HEK293 (cell line): Measurements from ENCODE around the gene IBA57.

ENCODE experiments used
- AEBP2 ChIP-seq: fragments of 450-650 bp; formaldehyde crosslinking; IDR thresholded peaks from 2 replicates; pipeline ENCODE4 v1.5.1; 2016; ENCODE audit warnings: missing biosample characterization, missing genetic modification characterization, borderline replicate concordance
- EGR2 ChIP-seq: fragments of 450-650 bp; formaldehyde crosslinking; IDR thresholded peaks from 2 replicates; pipeline ENCODE4 v1.5.1; 2016; ENCODE audit warnings: low read depth, missing biosample characterization, missing genetic modification characterization
- GLIS2 ChIP-seq: fragments of 450-650 bp; formaldehyde crosslinking; IDR thresholded peaks from 2 replicates; pipeline ENCODE4 v1.5.1; 2016; ENCODE audit warnings: missing biosample characterization, missing genetic modification characterization
- KLF8 ChIP-seq: fragments of 450-650 bp; formaldehyde crosslinking; IDR thresholded peaks from 2 replicates; pipeline ENCODE4 v1.5.1; 2016; ENCODE audit warnings: missing biosample characterization, missing genetic modification characterization
- PBX3 ChIP-seq: sonication (generic); formaldehyde crosslinking; IDR thresholded peaks from 2 replicates; pipeline ENCODE4 v1.8.1; 2022; ENCODE audit warnings: mild to moderate bottlenecking, moderate library complexity, missing genetic modification reagents
- REPIN1 ChIP-seq: fragments of 450-650 bp; formaldehyde crosslinking; IDR thresholded peaks from 2 replicates; pipeline ENCODE4 v1.5.1; 2017; ENCODE audit warnings: missing biosample characterization, missing genetic modification characterization, low read depth
- SCRT1 ChIP-seq: fragments of 450-650 bp; formaldehyde crosslinking; IDR thresholded peaks from 2 replicates; pipeline ENCODE4 v1.5.1; 2016; ENCODE audit warnings: missing biosample characterization, missing genetic modification characterization, borderline replicate concordance
- SP2 ChIP-seq: fragments of 450-650 bp; formaldehyde crosslinking; IDR thresholded peaks from 2 replicates; pipeline ENCODE4 v1.5.1; 2016; ENCODE audit warnings: missing biosample characterization, missing genetic modification characterization
- TCF7L2 ChIP-seq: IDR thresholded peaks from 2 replicates; pipeline ENCODE4 v1.6.1; 2011; ENCODE audit warnings: low read depth, mild to moderate bottlenecking, inconsistent platforms, low read length, moderate library complexity, borderline replicate concordance
- ZBTB1 ChIP-seq: fragments of 450-650 bp; formaldehyde crosslinking; IDR thresholded peaks from 2 replicates; pipeline ENCODE4 v1.5.1; 2016; ENCODE audit warnings: missing biosample characterization, missing genetic modification characterization
- ZBTB7A ChIP-seq: fragments of 450-650 bp; formaldehyde crosslinking; IDR thresholded peaks from 2 replicates; pipeline ENCODE4 v1.5.1; 2016; ENCODE audit warnings: low read depth, missing biosample characterization, missing genetic modification characterization
- ZEB2 ChIP-seq: fragments of 450-650 bp; formaldehyde crosslinking; IDR thresholded peaks from 2 replicates; pipeline ENCODE4 v1.5.1; 2016; ENCODE audit warnings: missing biosample characterization, missing genetic modification characterization
- ZIC2 ChIP-seq: fragments of 450-650 bp; formaldehyde crosslinking; IDR thresholded peaks from 2 replicates; pipeline ENCODE4 v1.5.1; 2016; ENCODE audit warnings: missing biosample characterization, missing genetic modification characterization
- ZNF157 ChIP-seq: fragments of 450-650 bp; formaldehyde crosslinking; IDR thresholded peaks from 2 replicates; pipeline ENCODE4 v1.5.1; 2016; ENCODE audit warnings: missing biosample characterization, missing genetic modification characterization
- ZNF19 ChIP-seq: fragments of 450-650 bp; formaldehyde crosslinking; IDR thresholded peaks from 2 replicates; pipeline ENCODE4; 2016; ENCODE audit warnings: missing biosample characterization, missing genetic modification characterization, low read depth
- ZNF223 ChIP-seq: fragments of 450-650 bp; formaldehyde crosslinking; IDR thresholded peaks from 2 replicates; pipeline ENCODE4 v1.5.1; 2016; ENCODE audit warnings: missing biosample characterization, missing genetic modification characterization
- ZNF274 ChIP-seq, 2 experiments: fragments of 200-500 bp in 1 of 2; fragments of 450-650 bp in 1 of 2; sonication (Bioruptor generic) in 1 of 2; formaldehyde crosslinking in 1 of 2; IDR thresholded peaks; 2 replicates each; pipeline versions ENCODE4 v1.5.1 to v1.6.1; 2014 to 2016; ENCODE audit warnings: borderline replicate concordance in 1 of 2, inconsistent platforms in 1 of 2, low read length in 1 of 2, missing biosample characterization in 1 of 2, missing genetic modification characterization in 1 of 2
- ZNF280D ChIP-seq: fragments of 450-650 bp; formaldehyde crosslinking; IDR thresholded peaks from 2 replicates; pipeline ENCODE4 v1.5.1; 2016; ENCODE audit warnings: missing biosample characterization, missing genetic modification characterization
- ZNF292 ChIP-seq: fragments of 450-650 bp; formaldehyde crosslinking; IDR thresholded peaks from 2 replicates; pipeline ENCODE4 v1.5.1; 2016; ENCODE audit warnings: low read depth, missing biosample characterization, missing genetic modification characterization, borderline replicate concordance
- ZNF335 ChIP-seq: fragments of 450-650 bp; formaldehyde crosslinking; conservative IDR thresholded peaks from 2 replicates; pipeline ENCODE4 v1.5.1; 2016; ENCODE audit warnings: missing biosample characterization, missing genetic modification characterization
- ZNF350 ChIP-seq: fragments of 450-650 bp; formaldehyde crosslinking; IDR thresholded peaks from 2 replicates; pipeline ENCODE4 v1.5.0; 2017; ENCODE audit warnings: missing biosample characterization, mild to moderate bottlenecking, missing genetic modification characterization
- ZNF37A ChIP-seq: fragments of 450-650 bp; IDR thresholded peaks from 2 replicates; pipeline ENCODE4 v1.5.1; 2018; ENCODE audit warnings: missing biosample characterization, missing genetic modification characterization
- ZNF391 ChIP-seq: fragments of 450-650 bp; formaldehyde crosslinking; IDR thresholded peaks from 2 replicates; pipeline ENCODE4 v1.5.1; 2016; ENCODE audit warnings: low read depth, missing biosample characterization, missing genetic modification characterization, borderline replicate concordance
- ZNF529 ChIP-seq: fragments of 450-650 bp; formaldehyde crosslinking; IDR thresholded peaks from 2 replicates; pipeline ENCODE4 v1.5.1; 2017; ENCODE audit warnings: missing genetic modification characterization, missing biosample characterization; ENCODE audit not compliant: insufficient replicate concordance
- ZNF544 ChIP-seq: fragments of 450-650 bp; formaldehyde crosslinking; IDR thresholded peaks from 2 replicates; pipeline ENCODE4 v1.5.0; 2017; ENCODE audit warnings: missing biosample characterization, missing genetic modification characterization
- ZNF558 ChIP-seq: fragments of 450-650 bp; formaldehyde crosslinking; IDR thresholded peaks from 2 replicates; pipeline ENCODE4 v1.5.1; 2016; ENCODE audit warnings: missing biosample characterization, missing genetic modification characterization
- ZNF580 ChIP-seq: fragments of 450-650 bp; formaldehyde crosslinking; IDR thresholded peaks from 2 replicates; pipeline ENCODE4 v1.5.1; 2016; ENCODE audit warnings: missing biosample characterization, missing genetic modification characterization
- ZNF600 ChIP-seq: fragments of 450-650 bp; formaldehyde crosslinking; IDR thresholded peaks from 2 replicates; pipeline ENCODE4 v1.5.1; 2016; ENCODE audit warnings: missing biosample characterization, missing genetic modification characterization
- ZNF707 ChIP-seq: fragments of 450-650 bp; formaldehyde crosslinking; IDR thresholded peaks from 2 replicates; pipeline ENCODE4 v1.5.1; 2016; ENCODE audit warnings: missing biosample characterization, missing genetic modification characterization
- ZNF747 ChIP-seq: fragments of 450-650 bp; formaldehyde crosslinking; IDR thresholded peaks from 2 replicates; pipeline ENCODE4 v1.5.1; 2016; ENCODE audit warnings: missing biosample characterization, missing genetic modification characterization
- ZNF830 ChIP-seq: fragments of 450-650 bp; IDR thresholded peaks from 2 replicates; pipeline ENCODE4 v1.5.0; 2018; ENCODE audit warnings: missing biosample characterization, missing genetic modification characterization, low read depth, mild to moderate bottlenecking, moderate library complexity
- ZSCAN4 ChIP-seq: fragments of 450-650 bp; formaldehyde crosslinking; IDR thresholded peaks from 2 replicates; pipeline ENCODE4 v1.5.1; 2017; ENCODE audit warnings: missing biosample characterization, missing genetic modification characterization

Gene IBA57

GRCh38 chr1:228213917-228214808, 48.6 kb downstream of the IBA57 start (continued):
- no peak for TF ChIP-seq ZNF292
- TF ChIP-seq SP2 (tag by site-specific recombination) = peak; percentile 40; the same call in 1 of the 2 replicates
- TF ChIP-seq ZIC2 (tag by site-specific recombination) = no peak
- TF ChIP-seq ZNF274 (IDR thresholded peaks at IDR 0.05; ENCODE audit: low read length) = no peak
- TF ChIP-seq ZNF274 (tag by site-specific recombination; IDR thresholded peaks at IDR 0.05; ENCODE audit: borderline replicate concordance) = no peak
- TF ChIP-seq ZNF223 (tag by site-specific recombination) = no peak
- peak; percentile 9; the same call in 1 of the 2 replicates for TF ChIP-seq GLIS2 (tag by site-specific recombination)
- TF ChIP-seq ZNF280D = no peak
- 0 out of 2 replicates have a peak, but pooled peaks have one; percentile 23 for TF ChIP-seq ZNF157 (tag by site-specific recombination)
- TF ChIP-seq ZNF600 (tag by site-specific recombination) = 0 out of 2 replicates have a peak, but pooled peaks have one; percentile 10
- TF ChIP-seq ZNF37A = no peak
- TF ChIP-seq ZNF335 (tag by site-specific recombination) = no peak
- TF ChIP-seq ZNF747 (tag by site-specific recombination) = no peak
- 0 out of 2 replicates have a peak, but pooled peaks have one; percentile 48 for TF ChIP-seq PBX3 (CRISPR knock-in tag)
- TF ChIP-seq ZNF350 = no peak
- TF ChIP-seq ZNF707 (tag by site-specific recombination) = no peak
- no peak for TF ChIP-seq ZNF580
- TF ChIP-seq REPIN1 = no peak
- no peak for TF ChIP-seq ZSCAN4 (tag by site-specific recombination)
- no peak for TF ChIP-seq KLF8
- no peak for TF ChIP-seq ZNF544
- TF ChIP-seq TCF7L2 = no peak
- no peak for TF ChIP-seq ZNF529 (tag by site-specific recombination)
- peak; percentile 78 for TF ChIP-seq EGR2 (tag by site-specific recombination)
- no peak for TF ChIP-seq SCRT1 (tag by site-specific recombination)
- peak; percentile 42; the same call in 1 of the 2 replicates for TF ChIP-seq ZBTB7A
- TF ChIP-seq ZBTB1 = no peak
- no peak for TF ChIP-seq ZNF391 (tag by site-specific recombination)
- TF ChIP-seq ZNF19 (tag by site-specific recombination) = no peak
- no peak for TF ChIP-seq ZEB2 (tag by site-specific recombination)
- no peak for TF ChIP-seq ZNF830 (tag by site-specific recombination)
- no peak for TF ChIP-seq ZNF558 (tag by site-specific recombination)
- 0 out of 2 replicates have a peak, but pooled peaks have one; percentile 31 for TF ChIP-seq AEBP2 (tag by site-specific recombination)
